K562 (cell line): Measurements from ENCODE around the gene ERC2. TPM values are rescaled to one million over a fixed set of nuclear protein-coding genes. Genes with fewer than 3 reads are reported as not detected.

ENCODE experiments used
- ATAC-seq: fragments of 200-7000 bp; cut with Tn5 transposase; 3 replicates; pipeline ENCODE4 v1.9.1; 2020; ENCODE audit warnings: moderate library complexity
- BruUV-seq: library from RNA; stranded (reverse); fragments of 400-500 nt; replicated peaks from 2 replicates; lab custom pipeline; 2021; lab: Mats Ljungman, UMichigan
- CTCF ChIA-PET: fragments of 300-600 bp; formaldehyde crosslinking; extraction: SDS; loops from one replicate; lab custom pipeline; 2021; ENCODE audit warnings: low intra/inter-chr PET ratio; lab: Yijun Ruan, JAX
- POLR2A ChIA-PET: fragments of 300-600, 350-650 bp; sonication (Branson Sonifier 250); formaldehyde crosslinking; extraction: SDS; loops from one replicate; lab custom pipeline; 2021; ENCODE audit warnings: antibody characterized with exemption, inconsistent platforms; lab: Yijun Ruan, JAX
- DNase-seq, 4 experiments: peaks; one replicate each; pipeline versions ENCODE4 v3.0.0 to v3.0.0-alpha.2; 2011 to 2018; ENCODE audit warnings: low spot score in 3 of 4, mixed read lengths in 3 of 4; ENCODE audit errors: extremely low read depth in 1 of 4
- FAIRE-seq: peaks from 2 replicates; lab custom pipeline; 2011; peaks lifted over from hg19 to GRCh38; lab: Jason Lieb, UNC
- H2AFZ ChIP-seq: 2 replicates; pipeline ENCODE4 v1.6.0; 2011; ENCODE audit warnings: low read depth, low read length, control low read depth, inconsistent platforms
- H3K27ac ChIP-seq: fragments of 200-600 bp; 3 replicates; pipeline ENCODE4 v1.8.0; 2011; ENCODE audit warnings: low read depth, mild to moderate bottlenecking, control low read depth, inconsistent platforms, low read length, moderate library complexity, mixed read lengths; ENCODE audit errors: extremely low read depth
- H3K27me3 ChIP-seq, 2 experiments: fragments of 300-600 bp in 1 of 2; 2 replicates in 1 of 2; 3 replicates in 1 of 2; pipeline versions ENCODE4 v1.6.0 to v1.8.0; 2011; ENCODE audit warnings: inconsistent platforms in 2 of 2, low read length in 2 of 2, mild to moderate bottlenecking in 1 of 2, mixed read lengths in 1 of 2, moderate library complexity in 1 of 2; ENCODE audit not compliant: control insufficient read depth in 2 of 2, insufficient read depth in 2 of 2
- H3K36me3 ChIP-seq: fragments of 300-600 bp; 3 replicates; pipeline ENCODE4 v1.8.0; 2011; ENCODE audit warnings: mild to moderate bottlenecking, low read length, inconsistent platforms; ENCODE audit not compliant: control insufficient read depth, insufficient read depth
- H3K4me1 ChIP-seq, 2 experiments: fragments of 200-600 bp in 1 of 2; replicated peaks in 1 of 2; 2 replicates in 1 of 2; 3 replicates in 1 of 2; pipeline versions ENCODE4 v1.5.1 to v1.8.0; 2011; ENCODE audit warnings: inconsistent platforms in 2 of 2, low read length in 2 of 2, mild to moderate bottlenecking in 1 of 2, mixed read lengths in 1 of 2, moderate library complexity in 1 of 2; ENCODE audit not compliant: control insufficient read depth in 2 of 2, insufficient read depth in 2 of 2
- H3K4me2 ChIP-seq: 2 replicates; pipeline ENCODE4 v1.6.1; 2011; ENCODE audit warnings: low read length, control low read depth, inconsistent platforms, mixed read lengths; ENCODE audit not compliant: insufficient read depth
- H3K4me3 ChIP-seq: fragments of 200-600 bp; sonication (generic), shearing (Covaris generic); 2 replicates; pipeline ENCODE4 v1.5.1; 2016; ENCODE audit warnings: control low read depth, inconsistent platforms
- H3K79me2 ChIP-seq: fragments of 200-600 bp; 3 replicates; pipeline ENCODE4 v1.8.0; 2011; ENCODE audit warnings: low read length, inconsistent platforms; ENCODE audit not compliant: control insufficient read depth, insufficient read depth
- H3K9ac ChIP-seq, 2 experiments: 2 replicates each; pipeline versions ENCODE4 v1.6.0 to v1.6.1; 2011; ENCODE audit warnings: low read depth in 2 of 2, low read length in 2 of 2, control low read depth in 1 of 2, inconsistent platforms in 1 of 2, mild to moderate bottlenecking in 1 of 2, mixed read lengths in 1 of 2; ENCODE audit not compliant: insufficient read depth in 1 of 2
- H3K9me1 ChIP-seq: one replicate; pipeline ENCODE4 v1.6.0; 2011; ENCODE audit warnings: inconsistent platforms, mild to moderate bottlenecking, low read length, moderate library complexity; ENCODE audit not compliant: control insufficient read depth, insufficient read depth
- H3K9me3 ChIP-seq: replicated peaks from 2 replicates; pipeline ENCODE4 v1.5.1; 2011; ENCODE audit warnings: low read depth, low read length, inconsistent platforms; ENCODE audit not compliant: control insufficient read depth, insufficient read depth
- H4K20me1 ChIP-seq: replicated peaks from 2 replicates; pipeline ENCODE4 v1.6.1; 2011; ENCODE audit warnings: low read length, inconsistent platforms, mixed read lengths; ENCODE audit not compliant: control insufficient read depth, insufficient read depth
- GATAD2B ChIP-seq: fragments of 450-650 bp; IDR thresholded peaks from 2 replicates; pipeline ENCODE4 v1.6.1; 2017; ENCODE audit warnings: mild to moderate bottlenecking, borderline replicate concordance
- HDAC1 ChIP-seq, 2 experiments: fragments of 450-650 bp; IDR thresholded peaks; 2 replicates each; pipeline ENCODE4 v1.6.1; 2016 to 2017; ENCODE audit warnings: inconsistent platforms in 1 of 2, mild to moderate bottlenecking in 1 of 2, moderate library complexity in 1 of 2
- LEF1 ChIP-seq: fragments of 450-650 bp; IDR thresholded peaks from 2 replicates; pipeline ENCODE4 v1.6.1; 2016; ENCODE audit warnings: mild to moderate bottlenecking
- MCM3 ChIP-seq: fragments of 450-650 bp; IDR thresholded peaks from 2 replicates; pipeline ENCODE4 v1.6.1; 2016
- POU5F1 ChIP-seq: fragments of 150-350 bp; IDR thresholded peaks from 2 replicates; pipeline ENCODE4 v1.6.1; 2014; ENCODE audit warnings: borderline replicate concordance, low read length, low read depth, mild to moderate bottlenecking; ENCODE audit not compliant: partially characterized antibody
- SAFB2 ChIP-seq: fragments of 200-400 bp; formaldehyde crosslinking; IDR thresholded peaks from 2 replicates; pipeline ENCODE4 v1.6.1; 2018; ENCODE audit warnings: borderline replicate concordance, low read length, low read depth, moderate library complexity; ENCODE audit not compliant: severe bottlenecking
- SIN3A ChIP-seq, 2 experiments: fragments of 150-350 bp in 1 of 2; IDR thresholded peaks; 2 replicates each; pipeline ENCODE4 v1.6.1; 2011 to 2016; ENCODE audit warnings: borderline replicate concordance in 2 of 2, low read depth in 2 of 2, low read length in 2 of 2, mild to moderate bottlenecking in 2 of 2, moderate library complexity in 2 of 2; ENCODE audit not compliant: control insufficient read depth in 1 of 2
- SMAD2 ChIP-seq: fragments of 150-350 bp; IDR thresholded peaks from 2 replicates; pipeline ENCODE4 v1.6.1; 2014; ENCODE audit warnings: low read depth, mild to moderate bottlenecking, low read length
- ZBTB8A ChIP-seq: fragments of 450-650 bp; IDR thresholded peaks from 2 replicates; pipeline ENCODE4 v1.6.1; 2018; ENCODE audit warnings: mild to moderate bottlenecking, moderate library complexity; ENCODE audit not compliant: partially characterized antibody
- WGBS: fragments of 100-300 bp; shearing (Covaris generic); methylation state at CpG from one replicate; pipeline ENCODE4 v1.1.6; 2016; ENCODE audit warnings: low coverage, mixed read lengths; ENCODE audit not compliant: insufficient coverage; ENCODE audit errors: missing lambda C conversion rate; 5-methylcytosine and 5-hydroxymethylcytosine counted together
- in situ Hi-C: fragments of 300-500 bp; cut with MboI; formaldehyde crosslinking; loops from 4 replicates; pipeline ENCODE4 v1.15.0; 2018; ENCODE audit warnings: inconsistent platforms, mixed read lengths
- intact Hi-C: fragments of 100-400 bp; cut with micrococcal nuclease; formaldehyde crosslinking; loops from 2 replicates; pipeline ENCODE4 v1.14.2; 2022
- polyA plus RNA-seq, 8 experiments: library from polyadenylated mRNA; depleted of rRNA in 4 of 8; stranded (reverse) in 5 of 8; unstranded in 3 of 8; fragments of >200 nt; fragmentation: Nextera tagmentation in 2 of 8; fragmentation: Illumina TruSeq in 1 of 8; extraction: Ambion mirVana in 2 of 8; extraction: Trizol in 1 of 8; gene quantifications; 2 replicates each; pipeline versions ENCODE4 v1.2.1 to v1.2.3, GENCODE V29; 2011 to 2014; ENCODE audit warnings: inconsistent platforms in 1 of 8, missing spikeins in 1 of 8
- total RNA-seq, 7 experiments: library from RNA; depleted of rRNA in 6 of 7; stranded (reverse); fragments of >200 nt in 6 of 7; fragmentation: Illumina TruSeq in 2 of 7; extraction: Trizol in 2 of 7; gene quantifications; 2 replicates each; pipeline versions ENCODE4 v1.2.1 to v1.2.3, GENCODE V29; 2011 to 2021; ENCODE audit warnings: low replicate concordance in 1 of 7
- TF ChIP-seq, protein P1 (sequence below), 2 experiments: fragments of 450-650 bp in 1 of 2; IDR thresholded peaks; 2 replicates each; pipeline ENCODE4 v1.6.1; 2011 to 2017; ENCODE audit warnings: low read depth in 2 of 2, antibody characterized with exemption in 1 of 2, borderline replicate concordance in 1 of 2, low read length in 1 of 2, mild to moderate bottlenecking in 1 of 2, mixed read lengths in 1 of 2; ENCODE audit not compliant: control insufficient read depth in 1 of 2
- TF ChIP-seq, protein P2 (sequence below), 2 experiments: fragments of 450-650 bp; IDR thresholded peaks; 2 replicates each; pipeline ENCODE4 v1.6.1; 2018; ENCODE audit warnings: mild to moderate bottlenecking in 2 of 2, low read depth in 1 of 2; ENCODE audit not compliant: partially characterized antibody in 2 of 2
- TF ChIP-seq, protein P3 (sequence below): sonication (generic); formaldehyde crosslinking; IDR thresholded peaks from 2 replicates; pipeline ENCODE4 v1.8.0; 2022; ENCODE audit warnings: mild to moderate bottlenecking, missing genetic modification reagents

Gene ERC2
- total and polyA plus RNA-seq, 9 of the 15 experiments (the other 6 are each of a cell fraction or from before 2014, with no cell fraction given), result 0.04 to 0.18 (median 0.07) TPM; not detected in 2

DNA sequence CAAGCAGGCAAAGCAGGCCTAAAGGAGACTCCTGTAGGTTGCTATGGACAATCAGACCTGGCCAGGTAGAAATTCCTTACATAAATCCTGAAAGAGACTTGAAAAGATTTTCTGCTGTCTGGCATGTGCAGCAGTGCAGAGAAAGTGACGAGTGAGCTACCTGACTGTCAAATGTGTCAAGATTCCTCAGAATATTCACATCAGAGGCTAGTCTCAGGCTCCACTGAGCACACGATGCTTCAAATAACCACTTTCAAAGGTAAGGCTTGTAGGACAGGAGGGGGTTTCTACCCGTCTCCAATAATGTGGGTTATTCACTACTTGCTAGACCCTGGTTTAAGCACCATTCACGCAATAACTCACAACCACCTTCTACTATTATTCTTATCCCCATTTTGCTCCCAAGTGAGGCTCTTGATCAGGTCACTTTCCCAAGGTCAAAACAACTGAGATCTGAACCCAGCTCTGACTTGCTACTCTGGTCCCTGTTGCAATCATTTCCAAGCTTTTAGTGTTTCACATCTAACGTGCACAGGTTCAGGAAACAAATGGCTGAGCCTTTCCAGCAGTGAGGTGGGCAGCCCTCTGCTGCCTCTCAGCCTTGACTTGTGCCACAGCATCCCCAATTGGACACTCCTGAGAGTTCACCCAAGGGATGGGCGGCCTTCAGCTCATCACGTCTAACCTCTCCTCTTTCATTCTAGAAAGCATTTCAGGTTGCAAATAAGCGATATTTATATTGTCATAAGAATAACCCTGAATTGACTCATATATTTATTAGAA, 651.3 kb downstream of the ERC2 start:
- H3K27me3 ChIP-seq, result no peaks in the 10 kb centered on the region
- CTCF ChIA-PET, result no interaction called here
- intact Hi-C loops, result no loop called here

More for the DNA sequence above, 651.3 kb downstream of the ERC2 start:
- no peak overlapping the region for H3K9ac ChIP-seq
- DNase-seq (no peak), ATAC-seq (no peak), FAIRE-seq (no peak)
- TF ChIP-seq, protein P1, sequence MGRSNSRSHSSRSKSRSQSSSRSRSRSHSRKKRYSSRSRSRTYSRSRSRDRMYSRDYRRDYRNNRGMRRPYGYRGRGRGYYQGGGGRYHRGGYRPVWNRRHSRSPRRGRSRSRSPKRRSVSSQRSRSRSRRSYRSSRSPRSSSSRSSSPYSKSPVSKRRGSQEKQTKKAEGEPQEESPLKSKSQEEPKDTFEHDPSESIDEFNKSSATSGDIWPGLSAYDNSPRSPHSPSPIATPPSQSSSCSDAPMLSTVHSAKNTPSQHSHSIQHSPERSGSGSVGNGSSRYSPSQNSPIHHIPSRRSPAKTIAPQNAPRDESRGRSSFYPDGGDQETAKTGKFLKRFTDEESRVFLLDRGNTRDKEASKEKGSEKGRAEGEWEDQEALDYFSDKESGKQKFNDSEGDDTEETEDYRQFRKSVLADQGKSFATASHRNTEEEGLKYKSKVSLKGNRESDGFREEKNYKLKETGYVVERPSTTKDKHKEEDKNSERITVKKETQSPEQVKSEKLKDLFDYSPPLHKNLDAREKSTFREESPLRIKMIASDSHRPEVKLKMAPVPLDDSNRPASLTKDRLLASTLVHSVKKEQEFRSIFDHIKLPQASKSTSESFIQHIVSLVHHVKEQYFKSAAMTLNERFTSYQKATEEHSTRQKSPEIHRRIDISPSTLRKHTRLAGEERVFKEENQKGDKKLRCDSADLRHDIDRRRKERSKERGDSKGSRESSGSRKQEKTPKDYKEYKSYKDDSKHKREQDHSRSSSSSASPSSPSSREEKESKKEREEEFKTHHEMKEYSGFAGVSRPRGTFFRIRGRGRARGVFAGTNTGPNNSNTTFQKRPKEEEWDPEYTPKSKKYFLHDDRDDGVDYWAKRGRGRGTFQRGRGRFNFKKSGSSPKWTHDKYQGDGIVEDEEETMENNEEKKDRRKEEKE (IDR thresholded peaks at IDR 0.05; ENCODE audit: borderline replicate concordance in 1 of 2, control insufficient read depth in 1 of 2, low read depth in 2 of 2, low read length in 1 of 2), result no peak
- TF ChIP-seq SIN3A (IDR thresholded peaks at IDR 0.05; ENCODE audit: borderline replicate concordance in 2 of 2, control insufficient read depth in 1 of 2, low read depth in 2 of 2, low read length in 2 of 2) (no peak), HDAC1 (IDR thresholded peaks at IDR 0.05) (no peak), SMAD2 (no peak), LEF1 (no peak), SAFB2 (no peak), MCM3 (no peak), GATAD2B (no peak), POU5F1 (no peak), ZBTB8A (no peak)
- TF ChIP-seq, protein P2, sequence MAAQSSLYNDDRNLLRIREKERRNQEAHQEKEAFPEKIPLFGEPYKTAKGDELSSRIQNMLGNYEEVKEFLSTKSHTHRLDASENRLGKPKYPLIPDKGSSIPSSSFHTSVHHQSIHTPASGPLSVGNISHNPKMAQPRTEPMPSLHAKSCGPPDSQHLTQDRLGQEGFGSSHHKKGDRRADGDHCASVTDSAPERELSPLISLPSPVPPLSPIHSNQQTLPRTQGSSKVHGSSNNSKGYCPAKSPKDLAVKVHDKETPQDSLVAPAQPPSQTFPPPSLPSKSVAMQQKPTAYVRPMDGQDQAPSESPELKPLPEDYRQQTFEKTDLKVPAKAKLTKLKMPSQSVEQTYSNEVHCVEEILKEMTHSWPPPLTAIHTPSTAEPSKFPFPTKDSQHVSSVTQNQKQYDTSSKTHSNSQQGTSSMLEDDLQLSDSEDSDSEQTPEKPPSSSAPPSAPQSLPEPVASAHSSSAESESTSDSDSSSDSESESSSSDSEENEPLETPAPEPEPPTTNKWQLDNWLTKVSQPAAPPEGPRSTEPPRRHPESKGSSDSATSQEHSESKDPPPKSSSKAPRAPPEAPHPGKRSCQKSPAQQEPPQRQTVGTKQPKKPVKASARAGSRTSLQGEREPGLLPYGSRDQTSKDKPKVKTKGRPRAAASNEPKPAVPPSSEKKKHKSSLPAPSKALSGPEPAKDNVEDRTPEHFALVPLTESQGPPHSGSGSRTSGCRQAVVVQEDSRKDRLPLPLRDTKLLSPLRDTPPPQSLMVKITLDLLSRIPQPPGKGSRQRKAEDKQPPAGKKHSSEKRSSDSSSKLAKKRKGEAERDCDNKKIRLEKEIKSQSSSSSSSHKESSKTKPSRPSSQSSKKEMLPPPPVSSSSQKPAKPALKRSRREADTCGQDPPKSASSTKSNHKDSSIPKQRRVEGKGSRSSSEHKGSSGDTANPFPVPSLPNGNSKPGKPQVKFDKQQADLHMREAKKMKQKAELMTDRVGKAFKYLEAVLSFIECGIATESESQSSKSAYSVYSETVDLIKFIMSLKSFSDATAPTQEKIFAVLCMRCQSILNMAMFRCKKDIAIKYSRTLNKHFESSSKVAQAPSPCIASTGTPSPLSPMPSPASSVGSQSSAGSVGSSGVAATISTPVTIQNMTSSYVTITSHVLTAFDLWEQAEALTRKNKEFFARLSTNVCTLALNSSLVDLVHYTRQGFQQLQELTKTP (IDR thresholded peaks at IDR 0.05; ENCODE audit: low read depth in 1 of 2, partially characterized antibody in 2 of 2), result no peak
- TF ChIP-seq, protein P3, sequence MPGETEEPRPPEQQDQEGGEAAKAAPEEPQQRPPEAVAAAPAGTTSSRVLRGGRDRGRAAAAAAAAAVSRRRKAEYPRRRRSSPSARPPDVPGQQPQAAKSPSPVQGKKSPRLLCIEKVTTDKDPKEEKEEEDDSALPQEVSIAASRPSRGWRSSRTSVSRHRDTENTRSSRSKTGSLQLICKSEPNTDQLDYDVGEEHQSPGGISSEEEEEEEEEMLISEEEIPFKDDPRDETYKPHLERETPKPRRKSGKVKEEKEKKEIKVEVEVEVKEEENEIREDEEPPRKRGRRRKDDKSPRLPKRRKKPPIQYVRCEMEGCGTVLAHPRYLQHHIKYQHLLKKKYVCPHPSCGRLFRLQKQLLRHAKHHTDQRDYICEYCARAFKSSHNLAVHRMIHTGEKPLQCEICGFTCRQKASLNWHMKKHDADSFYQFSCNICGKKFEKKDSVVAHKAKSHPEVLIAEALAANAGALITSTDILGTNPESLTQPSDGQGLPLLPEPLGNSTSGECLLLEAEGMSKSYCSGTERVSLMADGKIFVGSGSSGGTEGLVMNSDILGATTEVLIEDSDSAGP (CRISPR knock-in tag), result no peak
- no peak overlapping the region for H3K4me2 ChIP-seq
- H3K79me2 ChIP-seq, result no peaks in the 10 kb centered on the region
- H3K36me3 ChIP-seq, result no peaks in the 10 kb centered on the region
- no peak overlapping the region for H2AFZ ChIP-seq
- H3K27ac ChIP-seq, result no peak overlapping the region
- H3K9me3 ChIP-seq, result no peaks in the 10 kb centered on the region
- H3K4me1 ChIP-seq, result no peaks in the 10 kb centered on the region
- no peaks in the 10 kb centered on the region for H4K20me1 ChIP-seq
- no peak overlapping the region for H3K4me3 ChIP-seq
- H3K9me1 ChIP-seq, result no peaks in the 10 kb centered on the region
- BruUV-seq, result no TSS peak
- POLR2A ChIA-PET, result no interaction called here
- 1% methylated on average over 8 of the region's 8 CpGs for WGBS
- in situ Hi-C loops, result no loop called here
